Endothelial cell (in vitro differentiated cells): ENCODE measurements around the gene TWF2. TPM values are rescaled to one million over a fixed set of nuclear protein-coding genes. Genes with fewer than 3 reads are reported as not detected.

Experiments used
- DNase-seq: peaks from one replicate; pipeline ENCODE4 v3.0.0; 2021; ENCODE audit warnings: low spot score
- H3K27ac Mint-ChIP-seq: one replicate; pipeline ENCODE4 v1.8.0; 2021; ENCODE audit warnings: mixed read lengths, inconsistent platforms; ENCODE audit not compliant: unreplicated experiment
- H3K27me3 Mint-ChIP-seq: one replicate; pipeline ENCODE4 v1.8.0; 2021; ENCODE audit warnings: mild to moderate bottlenecking, moderate library complexity, mixed read lengths, inconsistent platforms; ENCODE audit not compliant: unreplicated experiment
- H3K36me3 Mint-ChIP-seq: one replicate; pipeline ENCODE4 v1.8.0; 2021; ENCODE audit warnings: mild to moderate bottlenecking, low read depth, mixed read lengths, inconsistent platforms; ENCODE audit not compliant: unreplicated experiment
- H3K4me1 Mint-ChIP-seq: one replicate; pipeline ENCODE4 v1.8.0; 2021; ENCODE audit warnings: mild to moderate bottlenecking, mixed read lengths, inconsistent platforms; ENCODE audit not compliant: unreplicated experiment
- H3K4me3 Mint-ChIP-seq: one replicate; pipeline ENCODE4 v1.8.0; 2021; ENCODE audit warnings: mild to moderate bottlenecking, mixed read lengths, inconsistent platforms; ENCODE audit not compliant: unreplicated experiment
- H3K9me3 Mint-ChIP-seq: one replicate; pipeline ENCODE4 v1.8.0; 2021; ENCODE audit warnings: mixed read lengths, inconsistent platforms; ENCODE audit not compliant: unreplicated experiment
- CTCF ChIP-seq: fragments of 200-600 bp; sonication (generic); IDR thresholded peaks from one replicate; pipeline ENCODE4 v1.5.0; 2021; ENCODE audit warnings: antibody characterized with exemption; ENCODE audit not compliant: unreplicated experiment
- total RNA-seq: library from RNA; stranded (reverse); fragmentation: NEBNext Ultra II Directional; extraction: Animal tissue kit (Norgen Biotek cat#: 25700); gene quantifications from one replicate; pipeline ENCODE4 v1.2.1, GENCODE V29; 2021; ENCODE audit not compliant: unreplicated experiment

Gene TWF2
- total RNA-seq, 1 donor from 2014 or later = 85.3 TPM

GRCh38 chr3:52218937-52219650 lies 19.9 kb downstream of the TWF2 start:
- no peak overlapping the region for H3K4me3 Mint-ChIP-seq
- H3K4me1 Mint-ChIP-seq = peaks cover 27% of the 10 kb centered on the region
- no peaks in the 10 kb centered on the region for H3K9me3 Mint-ChIP-seq
- peaks cover 20% of the 10 kb centered on the region for H3K36me3 Mint-ChIP-seq
- peaks cover 17% of the 10 kb centered on the region for H3K27me3 Mint-ChIP-seq
- DNase-seq = no peak
- no peak for TF ChIP-seq CTCF
- H3K27ac Mint-ChIP-seq = peak overlapping the region; percentile 78

GRCh38 chr3:52218454-52218853 lies 20.5 kb downstream of the TWF2 start:
- DNase-seq = no peak
- Mint-ChIP-seq H3K27ac (peak overlapping the region; percentile 78), H3K9me3 (no peaks in the 10 kb centered on the region), H3K36me3 (peaks cover 19% of the 10 kb centered on the region), H3K27me3 (peaks cover 10% of the 10 kb centered on the region), H3K4me1 (peaks cover 27% of the 10 kb centered on the region), H3K4me3 (no peak overlapping the region)
- TF ChIP-seq CTCF = no peak

GRCh38 chr3:52218026-52218425 lies 20.9 kb downstream of the TWF2 start:
- no peak for DNase-seq
- peaks cover 27% of the 10 kb centered on the region for H3K4me1 Mint-ChIP-seq
- peaks cover 20% of the 10 kb centered on the region for H3K36me3 Mint-ChIP-seq
- H3K27ac Mint-ChIP-seq = peak overlapping the region; percentile 70
- no peak for TF ChIP-seq CTCF
- no peak overlapping the region for H3K4me3 Mint-ChIP-seq
- no peaks in the 10 kb centered on the region for H3K9me3 Mint-ChIP-seq
- peaks cover 6% of the 10 kb centered on the region for H3K27me3 Mint-ChIP-seq

GRCh38 chr3:52217409-52217805 lies 21.6 kb downstream of the TWF2 start:
- peak overlapping the region; percentile 94 for H3K27ac Mint-ChIP-seq
- no peak overlapping the region for H3K4me3 Mint-ChIP-seq
- H3K36me3 Mint-ChIP-seq = peaks cover 20% of the 10 kb centered on the region
- peaks cover 3% of the 10 kb centered on the region for H3K27me3 Mint-ChIP-seq
- H3K9me3 Mint-ChIP-seq = no peaks in the 10 kb centered on the region
- no peak for DNase-seq
- TF ChIP-seq CTCF = no peak
- peaks cover 27% of the 10 kb centered on the region for H3K4me1 Mint-ChIP-seq

GRCh38 chr3:52216585-52217408 lies 22.2 kb downstream of the TWF2 start:
- Mint-ChIP-seq H3K27me3 (peaks cover 3% of the 10 kb centered on the region), H3K9me3 (no peaks in the 10 kb centered on the region), H3K27ac (peak overlapping the region; percentile 94), H3K36me3 (peaks cover 25% of the 10 kb centered on the region), H3K4me1 (peaks cover 27% of the 10 kb centered on the region), H3K4me3 (no peak overlapping the region)
- TF ChIP-seq CTCF = no peak
- no peak for DNase-seq
